Transverse colon (tissue), 4 donors: Measurements from ENCODE around the gene DGUOK.

Experiments used
- CTCF ChIP-seq, 5 experiments: fragments of 200-600 bp in 3 of 5; fragments of 450-650 bp in 2 of 5; sonication (generic) in 3 of 5; IDR thresholded peaks; 1 replicate in 2 of 5; 2 replicates in 3 of 5; pipeline ENCODE4 v1.5.1; 2016 to 2017; ENCODE audit warnings: antibody characterized with exemption in 5 of 5, inconsistent platforms in 3 of 5, mild to moderate bottlenecking in 2 of 5, moderate library complexity in 1 of 5
- EP300 ChIP-seq: sonication (generic); formaldehyde crosslinking; IDR thresholded peaks from one replicate; pipeline ENCODE4 v1.6.1; 2017; ENCODE audit warnings: antibody characterized with exemption, low read depth
- POLR2A ChIP-seq: fragments of 450-650 bp; IDR thresholded peaks from one replicate; pipeline ENCODE4 v1.6.1; 2016; ENCODE audit warnings: antibody characterized with exemption, mild to moderate bottlenecking, moderate library complexity
- POLR2AphosphoS5 ChIP-seq, 3 donors: sonication (generic); formaldehyde crosslinking; IDR thresholded peaks; one replicate each; pipeline ENCODE4 v1.6.1; 2016; ENCODE audit warnings: antibody characterized with exemption in 3 of 3

GRCh38 chr2:73930386-73930785, 3.7 kb downstream of the DGUOK start:
- TF ChIP-seq CTCF (IDR thresholded peaks at IDR 0.05) (no peak), POLR2AphosphoS5 (IDR thresholded peaks at IDR 0.05) (no peak), POLR2A (no peak), EP300 (no peak)
